HFF-Myc (cell line): ENCODE data around the gene TJAP1.

Source experiments
- DNase-seq: peaks from one replicate; pipeline ENCODE4 v3.0.0-alpha.2; 2011; ENCODE audit warnings: low read depth; ENCODE audit errors: extremely low read depth
- H3K4me3 ChIP-seq: replicated peaks from 2 replicates; pipeline ENCODE4 v1.5.1; 2011; ENCODE audit warnings: low read depth, mild to moderate bottlenecking, control low read depth, low read length
- CTCF ChIP-seq: IDR thresholded peaks from 2 replicates; pipeline ENCODE4 v1.5.1; 2012; ENCODE audit warnings: mild to moderate bottlenecking, low read depth, low read length, control low read depth; ENCODE audit errors: missing control alignments

The TJAP1 gene

GRCh38 chr6:43434001-43434840 lies 43.1 kb upstream of the TJAP1 start:
- H3K4me3 ChIP-seq: no peak overlapping the region
- DNase-seq: no peak
- no peak for TF ChIP-seq CTCF

GRCh38 chr6:43434943-43435342 lies 42.4 kb upstream of the TJAP1 start:
- no peak for DNase-seq
- H3K4me3 ChIP-seq: no peak overlapping the region
- TF ChIP-seq CTCF: no peak

GRCh38 chr6:43435682-43436437 lies 41.5 kb upstream of the TJAP1 start:
- TF ChIP-seq CTCF: no peak
- DNase-seq: no peak
- no peak overlapping the region for H3K4me3 ChIP-seq

DNA sequence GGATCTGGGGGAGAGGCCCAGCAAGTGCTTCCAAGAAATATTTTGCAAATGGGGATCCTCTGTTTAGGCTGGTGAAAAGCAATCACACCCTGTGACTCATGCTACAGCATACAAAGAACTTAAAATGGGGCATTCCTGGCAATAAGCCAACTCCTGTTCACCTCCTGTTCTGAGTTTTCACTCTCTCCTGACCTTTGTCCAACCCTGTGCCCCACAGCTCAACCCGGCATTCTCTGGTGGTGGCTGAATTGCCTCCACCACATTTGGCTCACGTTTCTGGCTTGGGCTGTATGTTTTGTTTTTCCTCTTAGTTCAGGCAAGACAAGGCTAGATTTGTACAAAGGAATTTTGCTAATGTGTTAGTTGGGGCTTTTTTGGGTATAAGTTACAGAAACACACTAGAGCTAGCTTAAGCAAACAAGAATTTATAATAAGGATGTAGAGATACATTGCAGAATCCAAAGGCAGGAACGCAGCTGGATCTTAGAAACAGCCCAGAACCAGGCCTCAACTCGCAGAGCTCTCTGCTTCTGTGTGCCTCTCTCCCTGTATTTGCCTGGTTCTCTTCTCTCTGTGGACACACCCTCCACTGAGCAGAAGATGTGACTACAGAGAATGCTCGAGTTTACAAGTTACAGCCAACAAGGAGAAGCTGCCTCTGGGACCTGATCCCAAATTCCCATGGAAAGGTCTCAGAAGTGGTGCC lies 40.6 kb upstream of the TJAP1 start:
- DNase-seq: peak; percentile 78
- TF ChIP-seq CTCF: no peak
- no peak overlapping the region for H3K4me3 ChIP-seq

DNA sequence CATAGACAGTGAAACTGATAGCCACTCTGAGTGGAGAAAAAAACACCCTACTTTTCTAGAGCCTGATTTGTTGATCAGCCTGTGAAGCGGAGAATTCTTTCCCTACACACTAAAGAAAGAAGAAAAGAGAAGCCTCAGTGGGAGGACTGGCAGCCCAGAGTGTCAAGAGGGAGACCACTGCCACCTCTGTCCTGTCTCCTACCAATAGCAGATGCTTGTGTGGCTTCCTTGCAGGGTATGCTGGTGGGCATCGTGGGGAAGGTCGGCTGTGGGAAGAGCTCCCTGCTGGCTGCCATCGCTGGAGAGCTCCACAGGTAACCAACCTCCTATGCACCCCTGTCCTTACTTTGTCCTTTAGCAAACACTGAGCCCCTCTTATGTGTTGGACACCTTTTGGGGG lies 39.7 kb upstream of the TJAP1 start:
- no peak overlapping the region for H3K4me3 ChIP-seq
- TF ChIP-seq CTCF: no peak
- no peak for DNase-seq

- no peak for DNase-seq
- no peak for TF ChIP-seq CTCF
- H3K4me3 ChIP-seq: no peak overlapping the region
Observed at GRCh38 chr6:43442935-43443334, 34.4 kb upstream of the TJAP1 start.
